HG03439 (cell line): Measurements from ENCODE around the gene LHFPL6.

Experiments used
- ATAC-seq: cut with Tn5 transposase; IDR thresholded peaks from one replicate; pipeline ENCODE4 v1.9.1; 2021; ENCODE audit warnings: mild to moderate bottlenecking, moderate library complexity; ENCODE audit not compliant: unreplicated experiment

LHFPL6 gene

GRCh38 chr13:39557285-39557955 is 45.6 kb downstream of the LHFPL6 start:
- no peak for ATAC-seq

- no peak for ATAC-seq
These were observed 46.1 kb downstream of the LHFPL6 start for GRCh38 chr13:39556866-39557265.

GRCh38 chr13:39554371-39554770 is 48.6 kb downstream of the LHFPL6 start:
- ATAC-seq, result no peak

- ATAC-seq, result no peak
These were observed 50.7 kb downstream of the LHFPL6 start for GRCh38 chr13:39552246-39552645.

- no peak for ATAC-seq
These were observed 52.1 kb downstream of the LHFPL6 start for GRCh38 chr13:39550931-39551330.

GRCh38 chr13:39547108-39547507 is 55.9 kb downstream of the LHFPL6 start:
- ATAC-seq, result no peak

GRCh38 chr13:39542361-39542760 is 60.6 kb downstream of the LHFPL6 start:
- ATAC-seq, result no peak

- ATAC-seq, result no peak
These were observed 61.9 kb downstream of the LHFPL6 start for GRCh38 chr13:39540929-39541605.

- no peak for ATAC-seq
These were observed 63.9 kb downstream of the LHFPL6 start for GRCh38 chr13:39538816-39539790.

- ATAC-seq, result no peak
These were observed 66.1 kb downstream of the LHFPL6 start for GRCh38 chr13:39536906-39537305.

- ATAC-seq, result no peak
These were observed 66.7 kb downstream of the LHFPL6 start for GRCh38 chr13:39536274-39536673.

GRCh38 chr13:39533651-39534150 is 69.3 kb downstream of the LHFPL6 start:
- ATAC-seq, result no peak

- ATAC-seq, result no peak
These were observed 71.3 kb downstream of the LHFPL6 start for GRCh38 chr13:39531646-39532045.

- ATAC-seq, result no peak
These were observed 72.1 kb downstream of the LHFPL6 start for GRCh38 chr13:39530916-39531315.

GRCh38 chr13:39528661-39528980 is 74.4 kb downstream of the LHFPL6 start:
- no peak for ATAC-seq

- no peak for ATAC-seq
These were observed 74.9 kb downstream of the LHFPL6 start for GRCh38 chr13:39527961-39528660.

- ATAC-seq, result no peak
These were observed 75.7 kb downstream of the LHFPL6 start for GRCh38 chr13:39527301-39527700.

- no peak for ATAC-seq
These were observed 76.5 kb downstream of the LHFPL6 start for GRCh38 chr13:39526499-39526898.

GRCh38 chr13:39525506-39525905 is 77.5 kb downstream of the LHFPL6 start:
- no peak for ATAC-seq

GRCh38 chr13:39524795-39525194 is 78.2 kb downstream of the LHFPL6 start:
- no peak for ATAC-seq

GRCh38 chr13:39522329-39522728 is 80.7 kb downstream of the LHFPL6 start:
- no peak for ATAC-seq
